Tibial nerve (tissue), 3 donors: ENCODE results near the gene PTPRR.

ENCODE experiments used
- EP300 ChIP-seq, 2 donors: sonication (generic); formaldehyde crosslinking; IDR thresholded peaks; one replicate each; pipeline ENCODE4 v1.6.1; 2017; ENCODE audit warnings: antibody characterized with exemption in 2 of 2, mild to moderate bottlenecking in 1 of 2
- POLR2A ChIP-seq, 2 donors: fragments of 450-650 bp; IDR thresholded peaks; one replicate each; pipeline ENCODE4 v1.6.1; 2017; ENCODE audit warnings: antibody characterized with exemption in 2 of 2, mild to moderate bottlenecking in 2 of 2, moderate library complexity in 2 of 2

DNA sequence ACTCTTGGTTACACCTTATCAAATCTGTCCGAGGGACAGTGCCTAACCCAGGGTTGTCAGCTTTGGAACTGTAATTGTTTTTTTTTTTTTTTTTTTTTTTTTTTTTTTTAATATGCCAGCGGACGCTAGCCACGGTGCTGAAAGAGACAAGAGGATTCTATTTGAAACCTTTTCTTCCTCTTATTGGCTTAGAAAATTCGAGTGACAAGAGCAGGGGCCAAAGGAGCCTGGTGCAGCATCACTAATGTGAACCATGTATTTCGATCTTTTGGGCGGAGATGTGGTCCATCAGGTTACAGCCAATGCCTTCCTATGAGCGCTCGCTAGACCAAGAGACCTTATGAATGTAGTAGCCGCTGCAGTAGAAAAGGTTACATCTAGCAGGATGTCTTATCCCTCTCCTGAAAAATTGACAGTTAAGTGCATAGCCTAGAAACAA, 922 bp downstream of the PTPRR start:
- no peak for TF ChIP-seq POLR2A (IDR thresholded peaks at IDR 0.05)
- no peak for TF ChIP-seq EP300 (IDR thresholded peaks at IDR 0.05)
